ENCODE data around the gene RPS6KA6.
"Not testable (repeated sequence)": the region's sequence is repeated elsewhere in the genome, so short reads cannot be mapped to it uniquely, and the experiment has no call there.

Gene RPS6KA6

GRCh38 chrX:84161641-84162040, 26.4 kb downstream of the RPS6KA6 start:
- DNase-seq = no peak

- DNase-seq = no peak
These were observed 27.3 kb downstream of the RPS6KA6 start for GRCh38 chrX:84160736-84161135.

GRCh38 chrX:84156821-84157220, 31.2 kb downstream of the RPS6KA6 start:
- DNase-seq = no peak

GRCh38 chrX:84155938-84156337, 32.1 kb downstream of the RPS6KA6 start:
- no peak for DNase-seq

GRCh38 chrX:84153538-84153937, 34.5 kb downstream of the RPS6KA6 start:
- no peak for DNase-seq

GRCh38 chrX:84144991-84145390, 43.0 kb downstream of the RPS6KA6 start:
- DNase-seq = no peak

DNA sequence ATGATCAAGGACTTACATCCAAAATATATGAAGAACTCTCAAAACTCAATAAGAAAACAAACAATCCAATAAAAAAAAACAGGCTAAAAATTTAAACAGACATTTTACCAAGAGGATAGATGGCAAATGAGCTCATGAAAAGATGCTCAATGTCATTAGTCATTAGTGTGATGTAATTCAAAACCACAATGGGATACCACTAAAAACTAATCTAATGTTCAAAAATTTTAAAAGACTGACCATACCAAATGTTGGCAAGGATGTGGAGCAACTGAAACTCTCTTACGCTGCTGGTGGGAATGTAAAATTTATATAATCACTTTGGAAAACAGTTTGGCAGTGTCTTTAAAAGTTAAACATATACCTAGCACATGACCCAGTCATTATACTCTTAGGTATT, 43.7 kb downstream of the RPS6KA6 start:
- no peak for DNase-seq

DNA sequence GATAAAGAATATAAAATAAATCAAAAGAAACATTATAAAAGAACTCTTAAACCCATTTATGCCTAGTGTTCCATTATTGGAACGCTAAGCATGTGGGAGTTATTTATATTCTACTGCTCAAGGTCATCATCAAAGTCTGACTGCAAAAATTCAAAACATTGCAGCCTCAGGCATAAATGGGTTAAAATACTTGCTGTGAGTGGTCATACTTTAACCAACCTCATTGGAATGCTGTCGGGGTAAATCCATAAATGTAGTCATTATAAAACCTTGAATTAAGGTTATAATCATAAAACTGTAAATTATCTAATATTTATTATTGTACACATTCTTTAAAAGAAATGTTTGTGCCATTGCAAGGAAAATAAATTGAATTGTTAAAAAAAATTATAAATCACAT, 55.0 kb downstream of the RPS6KA6 start:
- no peak for DNase-seq

GRCh38 chrX:84123585-84123984, 64.4 kb downstream of the RPS6KA6 start:
- no peak for DNase-seq

DNA sequence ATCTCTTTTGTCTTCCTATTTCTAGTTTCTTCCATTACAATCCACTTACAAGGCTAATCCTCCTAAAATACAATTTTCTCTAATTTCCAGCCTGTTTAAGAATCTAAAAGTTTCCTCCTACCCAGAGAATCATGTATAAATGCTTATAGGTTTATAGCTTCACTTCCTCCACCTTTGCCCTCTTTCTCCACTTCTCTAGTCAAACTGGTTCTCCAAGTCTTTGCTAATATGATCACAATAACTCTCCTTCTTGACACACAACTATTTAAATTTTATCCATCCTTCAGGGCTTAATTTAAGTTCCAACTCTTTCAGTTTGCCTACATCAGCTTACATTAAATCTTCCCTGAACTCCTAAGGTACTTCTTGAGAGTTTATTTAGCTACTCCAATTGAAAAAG, 69.2 kb downstream of the RPS6KA6 start:
- DNase-seq = no peak

DNA sequence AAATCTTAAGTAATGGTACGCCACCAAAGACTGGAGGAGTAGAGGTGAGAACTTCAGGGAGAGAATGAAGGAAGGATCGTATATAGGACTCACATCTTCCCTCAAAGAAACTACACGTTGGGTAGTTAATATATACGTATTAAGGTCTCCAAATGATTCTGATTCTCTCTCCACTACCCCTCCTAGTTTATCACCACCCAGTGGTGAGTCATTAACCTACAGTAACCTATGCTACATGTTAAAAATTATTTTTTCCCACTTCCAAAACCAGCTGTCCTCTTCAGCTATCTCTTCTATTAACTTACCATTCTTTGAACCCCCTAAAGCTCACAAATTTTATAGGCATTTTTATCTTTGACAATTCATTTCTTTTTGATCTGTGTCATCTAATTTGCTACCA, 69.7 kb downstream of the RPS6KA6 start:
- no peak for DNase-seq

- DNase-seq = no peak
These were observed 79.4 kb downstream of the RPS6KA6 start for GRCh38 chrX:84108584-84108983.

DNA sequence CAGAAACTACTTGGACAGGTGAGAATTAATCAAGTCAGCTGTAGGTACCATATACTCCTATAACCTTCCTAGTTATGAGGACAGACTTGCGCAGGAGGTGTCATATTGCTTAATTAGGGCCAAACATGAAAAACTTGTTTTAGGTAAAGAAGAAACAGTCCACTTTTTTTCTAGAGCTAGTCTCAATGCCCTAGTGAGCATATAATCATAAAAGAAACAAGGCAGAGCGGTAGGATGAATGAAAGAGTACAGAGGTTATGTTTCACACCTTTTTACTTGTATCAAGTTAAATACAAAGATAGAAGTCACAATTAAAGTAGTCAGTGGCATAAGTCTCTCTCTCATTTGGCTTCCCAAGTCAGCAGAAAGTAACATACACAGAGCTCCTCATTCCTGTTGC, 88.9 kb downstream of the RPS6KA6 start:
- DNase-seq = no peak

- not testable (repeated sequence) for DNase-seq
These were observed 108.4 kb downstream of the RPS6KA6 start for GRCh38 chrX:84079479-84080197.

- DNase-seq = no peak
These were observed 109.0 kb downstream of the RPS6KA6 start for GRCh38 chrX:84078991-84079390.

- DNase-seq = no peak
These were observed 123.2 kb downstream of the RPS6KA6 start for GRCh38 chrX:84064814-84065213.

- DNase-seq = peak; percentile 57
These were observed 123.8 kb downstream of the RPS6KA6 start for GRCh38 chrX:84064164-84064563.

DNA sequence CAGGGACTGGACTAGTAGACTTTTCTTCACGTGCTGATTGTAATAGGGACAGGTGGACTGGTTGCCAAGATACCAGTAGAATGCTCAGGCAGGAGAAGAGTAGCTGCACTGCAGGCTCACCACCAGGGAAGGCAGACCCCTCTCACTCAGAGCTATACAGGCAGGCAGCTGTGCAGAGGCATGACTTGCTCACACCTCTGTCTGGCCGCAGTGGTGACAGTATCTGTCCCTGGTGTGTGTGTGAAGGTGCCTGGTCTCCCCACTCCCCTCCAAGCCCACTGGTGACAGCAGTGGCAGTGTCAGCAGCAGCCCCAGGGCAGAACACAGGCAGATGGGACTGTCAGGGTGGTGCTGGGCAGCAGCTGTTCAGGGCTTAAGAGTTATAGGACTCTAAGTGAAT, 140.7 kb downstream of the RPS6KA6 start:
- no peak for DNase-seq

GRCh38 chrX:84046403-84046984, 141.5 kb downstream of the RPS6KA6 start:
- no peak for DNase-seq

DNA sequence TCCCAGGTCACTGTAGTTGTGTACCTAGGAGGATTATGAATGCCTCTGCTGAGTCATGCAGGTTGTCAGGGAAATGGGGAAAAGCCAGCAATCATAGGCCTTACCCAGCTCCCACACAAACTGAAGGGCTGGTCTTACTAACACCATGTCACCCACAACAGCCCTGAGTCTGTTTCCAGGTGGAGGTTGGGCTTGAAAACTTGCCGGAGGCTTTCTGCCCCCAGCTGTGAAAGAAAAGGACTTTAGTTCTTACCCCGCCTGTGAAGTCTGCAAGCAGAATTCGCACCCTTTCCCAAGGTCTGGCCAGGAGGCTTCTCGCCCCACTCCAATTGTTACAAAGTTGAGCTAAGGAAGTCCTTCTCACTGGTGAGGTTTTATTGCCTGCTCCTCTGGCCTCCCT, 143.9 kb downstream of the RPS6KA6 start:
- no peak for DNase-seq

All from MV-4-11 (cell line).